ENCODE results near the gene RASGRP3. TPM values are rescaled to one million over a fixed set of nuclear protein-coding genes. Genes with fewer than 3 reads are reported as not detected.
"Not testable (repeated sequence)": the region's sequence is repeated elsewhere in the genome, so short reads cannot be mapped to it uniquely, and the experiment has no call there.

The RASGRP3 gene
- total RNA-seq, 1 donor from 2014 or later: 49.4 TPM

DNA sequence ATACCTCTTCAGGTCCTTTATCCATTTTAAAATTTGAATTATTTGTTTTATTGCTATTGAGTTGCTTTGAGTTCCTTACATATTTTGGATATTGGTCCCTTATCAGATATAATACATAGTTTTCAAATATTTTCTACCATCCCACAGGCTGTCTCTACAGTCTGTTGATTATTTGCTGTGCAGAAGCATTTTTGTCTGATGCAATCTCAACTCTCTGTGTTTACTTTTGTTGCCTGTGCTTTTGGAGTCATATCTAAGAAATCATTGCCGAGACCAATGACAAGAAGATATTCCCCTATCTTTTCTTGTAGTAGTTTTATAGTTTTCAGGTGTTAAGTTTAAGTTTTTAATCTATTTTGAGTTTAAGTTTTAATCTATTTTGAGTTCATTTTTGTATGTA lies 25.2 kb upstream of the RASGRP3 start:
- intact Hi-C loops (cut with DNase I): no loop called here
- DNase-seq (ENCODE audit: low spot score): no peak

DNA sequence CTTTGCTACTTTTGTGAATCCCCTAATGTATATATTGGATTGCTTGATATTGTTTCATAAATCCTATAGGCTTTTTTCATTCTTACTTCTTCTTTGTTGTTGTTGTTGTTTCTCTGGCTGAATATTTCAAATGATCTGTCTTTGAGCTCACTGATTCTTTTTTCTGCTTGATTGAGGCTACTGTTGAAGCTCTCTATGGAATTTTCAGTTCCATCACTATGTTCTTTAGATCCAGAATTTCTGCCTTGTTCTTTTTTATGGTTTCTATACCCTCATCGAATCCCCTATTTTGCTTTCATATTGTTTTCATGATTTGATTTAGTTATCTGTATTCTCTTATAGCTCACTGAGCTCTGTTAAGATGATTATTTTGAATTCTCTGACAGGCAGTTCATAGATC lies 24.6 kb upstream of the RASGRP3 start:
- intact Hi-C loops (cut with DNase I): no loop called here
- no peak for DNase-seq (ENCODE audit: low spot score)

DNA sequence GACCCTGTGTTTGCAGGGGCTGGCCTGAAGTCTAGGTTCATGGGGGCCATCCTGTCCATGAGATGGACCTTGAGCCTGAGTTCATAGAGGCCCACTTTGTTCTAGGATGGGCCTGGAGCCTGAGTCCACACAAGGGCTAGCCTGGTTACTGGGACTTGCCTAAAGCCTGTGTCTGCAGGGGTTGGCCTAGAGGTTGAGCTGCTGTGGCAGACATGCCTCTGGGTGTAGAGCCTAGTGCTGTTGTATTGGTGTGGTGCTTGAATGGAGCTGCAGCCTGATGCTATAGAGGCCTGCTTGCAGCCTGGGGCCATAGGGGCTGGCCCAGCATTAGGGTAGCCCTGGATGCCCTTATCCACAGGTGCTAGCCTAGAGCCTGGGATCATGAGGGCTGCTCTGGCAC lies 23.9 kb upstream of the RASGRP3 start:
- DNase-seq (ENCODE audit: low spot score): no peak
- intact Hi-C loops (cut with DNase I): no loop called here

DNA sequence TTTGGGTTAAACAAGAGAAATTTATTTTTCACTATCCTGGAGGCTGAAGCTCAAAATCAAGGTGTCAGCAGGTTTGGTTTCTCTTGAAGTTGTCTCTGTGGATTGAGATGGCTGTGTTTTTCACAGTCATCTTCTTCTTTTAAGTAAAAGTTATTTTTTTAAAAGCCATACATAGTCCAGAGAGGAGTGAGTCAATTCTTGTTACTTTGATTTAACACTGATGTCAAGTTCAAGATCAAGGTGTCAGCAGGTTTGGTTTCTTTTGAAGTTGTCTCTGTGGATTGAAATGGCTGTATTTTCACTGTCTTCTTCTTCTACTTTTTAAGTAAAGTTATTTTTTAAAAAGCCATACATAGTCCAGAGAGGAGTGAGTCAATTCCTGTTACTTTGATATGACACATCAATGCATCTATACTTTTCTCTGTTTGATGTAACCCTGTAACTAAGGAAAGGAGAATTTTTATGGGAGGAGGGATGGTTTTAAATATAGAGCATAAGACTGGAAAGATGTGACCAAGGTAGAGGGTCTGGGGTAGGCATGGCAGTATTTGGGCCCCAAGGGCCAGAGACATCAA lies 22.5 kb upstream of the RASGRP3 start:
- no peak for DNase-seq (ENCODE audit: low spot score)
- intact Hi-C loops (cut with DNase I): no loop called here

DNA sequence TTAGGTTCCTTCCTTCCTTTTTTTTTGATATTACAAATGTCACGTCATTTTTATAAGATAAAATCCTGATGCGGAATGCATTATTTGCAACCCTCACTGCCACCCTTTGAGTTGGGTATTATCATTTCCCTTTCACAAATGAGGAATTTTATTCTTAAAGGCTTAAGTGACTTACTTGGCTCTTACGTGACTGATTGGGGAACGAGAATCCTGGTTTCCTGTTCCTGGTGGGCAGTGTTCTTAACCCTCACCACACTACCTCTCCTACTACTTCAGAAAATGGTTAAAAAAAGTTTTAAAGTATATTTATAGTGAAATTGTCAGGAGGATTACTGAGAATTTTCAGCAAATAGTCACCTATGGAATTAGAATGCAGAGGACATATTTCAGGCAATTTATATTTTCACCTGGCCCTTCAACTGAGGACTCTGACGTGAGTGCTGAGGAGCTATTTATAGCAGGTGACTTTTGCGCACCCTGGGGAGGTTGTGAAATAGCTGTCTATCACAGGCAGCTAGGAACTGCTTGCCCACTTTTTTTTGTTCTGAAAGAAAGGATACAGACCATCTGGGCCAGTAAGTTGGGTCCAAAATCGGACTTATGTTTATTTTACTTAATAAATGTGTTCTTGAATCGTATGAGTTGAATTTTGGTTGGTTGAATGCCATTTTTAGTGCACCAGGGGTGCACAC lies 18.7 kb upstream of the RASGRP3 start:
- DNase-seq (ENCODE audit: low spot score): no peak
- intact Hi-C loops (cut with DNase I): loop anchor here (2.0 kb wide), 1 partner anchor 19 kb away; the partner anchor contains the start of gene RASGRP3

DNA sequence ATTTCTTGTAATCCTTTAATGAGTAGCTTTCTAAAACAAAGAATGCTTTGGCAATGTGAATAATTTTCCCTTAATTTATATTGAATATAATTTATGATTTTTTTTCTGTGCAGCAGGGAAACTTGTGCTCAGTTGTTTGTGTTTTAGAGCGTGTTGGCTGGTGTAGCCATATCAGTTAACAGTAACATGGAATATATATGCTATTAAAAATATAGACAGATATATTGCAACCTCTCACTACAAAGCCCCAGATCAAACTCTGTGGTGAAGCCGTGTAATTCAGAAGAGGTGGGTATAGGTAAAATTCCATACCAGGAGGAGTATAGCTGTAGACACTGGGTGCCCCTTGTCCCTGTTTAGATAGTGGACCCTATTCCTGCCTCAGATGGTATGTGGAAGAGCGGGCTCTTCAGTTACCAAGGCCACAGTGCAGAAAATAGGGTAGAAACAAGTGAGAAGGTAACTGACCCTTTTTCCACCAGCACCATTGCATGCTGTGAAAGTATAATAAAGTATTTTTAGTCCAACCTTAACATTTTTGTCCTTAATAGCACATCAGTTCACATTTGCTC lies 18.1 kb upstream of the RASGRP3 start:
- intact Hi-C loops (cut with DNase I): loop anchor here (2.0 kb wide), 1 partner anchor 18 kb away; the partner anchor contains the start of gene RASGRP3

DNA sequence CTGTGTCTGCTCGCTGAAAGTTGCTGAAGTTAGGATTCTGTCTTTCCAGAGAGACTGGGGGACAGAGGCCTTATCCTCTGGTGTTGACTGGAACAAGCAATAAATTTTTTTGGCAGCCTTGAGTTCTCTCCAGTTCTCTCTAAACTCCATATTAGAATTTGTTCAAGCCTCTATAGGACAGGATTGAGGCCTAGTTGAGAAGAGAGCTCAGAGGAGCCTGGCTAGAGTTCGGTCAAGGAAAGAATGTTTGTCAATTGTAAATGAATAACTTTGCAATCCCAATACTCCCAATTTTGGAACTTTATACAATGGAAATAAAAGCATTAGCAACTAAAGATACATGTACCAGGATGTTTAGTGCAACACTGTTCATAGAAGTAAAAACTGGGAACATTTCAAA lies 16.7 kb upstream of the RASGRP3 start:
- no peak for DNase-seq (ENCODE audit: low spot score)
- intact Hi-C loops (cut with DNase I): loop anchor here (2.0 kb wide), 1 partner anchor 17 kb away; the partner anchor contains the start of gene RASGRP3

More for the DNA sequence above, 18.1 kb upstream of the RASGRP3 start:
- no peak for DNase-seq (ENCODE audit: low spot score)

DNA sequence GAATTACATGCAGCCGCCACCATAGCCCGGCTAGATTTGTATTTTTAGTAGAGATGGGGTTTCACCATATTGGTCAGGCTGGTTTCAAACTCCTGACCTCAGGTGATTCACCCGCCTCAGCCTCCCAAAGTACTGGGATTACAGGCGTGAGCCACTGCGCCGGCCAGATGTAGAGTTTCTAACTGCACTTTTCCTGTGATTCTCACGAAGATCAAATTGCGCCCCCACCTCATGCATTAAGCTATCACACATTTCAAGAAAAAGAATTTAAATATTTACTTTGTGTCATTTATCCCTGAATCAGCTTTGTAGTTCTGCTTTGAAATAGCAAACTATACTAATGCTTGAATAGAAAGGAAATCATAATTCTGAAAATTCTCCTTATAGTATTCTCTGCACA lies 13.9 kb upstream of the RASGRP3 start:
- intact Hi-C loops (cut with DNase I); DNase-seq (ENCODE audit: low spot score): not testable (repeated sequence)

DNA sequence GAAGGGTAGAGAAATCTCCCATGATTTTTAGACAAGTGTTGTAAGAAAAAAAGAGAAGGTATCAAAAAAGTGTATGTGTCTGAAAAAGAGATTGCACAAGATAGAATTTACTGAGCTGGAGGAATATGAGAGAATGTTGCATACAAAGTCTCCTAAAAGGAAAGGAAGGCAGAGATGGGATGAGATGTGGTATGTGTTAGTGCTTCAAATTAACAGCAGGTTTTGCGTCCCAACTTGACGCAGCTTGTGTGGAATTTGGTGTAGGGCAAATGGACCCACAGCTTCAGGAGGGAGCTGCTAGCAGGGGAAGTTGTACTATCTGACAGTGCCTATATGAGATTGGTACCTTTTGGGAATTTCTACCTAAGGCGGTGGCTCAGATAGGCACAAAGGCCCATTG lies 9.0 kb upstream of the RASGRP3 start:
- intact Hi-C loops (cut with DNase I): no loop called here

DNA sequence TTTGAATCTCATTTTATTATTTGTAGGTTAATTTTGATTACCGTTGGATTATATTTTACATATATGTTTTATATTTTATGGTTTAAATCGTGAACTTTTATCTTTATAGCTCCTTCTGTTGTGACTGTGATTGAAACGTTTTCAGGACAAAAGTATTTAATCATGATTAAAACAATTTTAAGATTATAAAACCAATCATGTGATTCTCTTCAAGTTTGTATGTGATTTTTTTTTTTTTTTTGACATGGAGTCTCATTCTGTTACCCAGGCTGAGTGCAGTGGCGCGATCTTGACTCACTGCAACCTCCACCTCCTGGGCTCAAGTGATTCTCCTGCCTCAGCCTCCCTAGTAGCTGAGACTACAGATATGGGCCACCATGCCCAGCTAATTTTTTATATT lies 7.2 kb upstream of the RASGRP3 start:
- intact Hi-C loops (cut with DNase I): no loop called here
- DNase-seq (ENCODE audit: low spot score): no peak

More for the DNA sequence above, 9.0 kb upstream of the RASGRP3 start:
- no peak for DNase-seq (ENCODE audit: low spot score)

DNA sequence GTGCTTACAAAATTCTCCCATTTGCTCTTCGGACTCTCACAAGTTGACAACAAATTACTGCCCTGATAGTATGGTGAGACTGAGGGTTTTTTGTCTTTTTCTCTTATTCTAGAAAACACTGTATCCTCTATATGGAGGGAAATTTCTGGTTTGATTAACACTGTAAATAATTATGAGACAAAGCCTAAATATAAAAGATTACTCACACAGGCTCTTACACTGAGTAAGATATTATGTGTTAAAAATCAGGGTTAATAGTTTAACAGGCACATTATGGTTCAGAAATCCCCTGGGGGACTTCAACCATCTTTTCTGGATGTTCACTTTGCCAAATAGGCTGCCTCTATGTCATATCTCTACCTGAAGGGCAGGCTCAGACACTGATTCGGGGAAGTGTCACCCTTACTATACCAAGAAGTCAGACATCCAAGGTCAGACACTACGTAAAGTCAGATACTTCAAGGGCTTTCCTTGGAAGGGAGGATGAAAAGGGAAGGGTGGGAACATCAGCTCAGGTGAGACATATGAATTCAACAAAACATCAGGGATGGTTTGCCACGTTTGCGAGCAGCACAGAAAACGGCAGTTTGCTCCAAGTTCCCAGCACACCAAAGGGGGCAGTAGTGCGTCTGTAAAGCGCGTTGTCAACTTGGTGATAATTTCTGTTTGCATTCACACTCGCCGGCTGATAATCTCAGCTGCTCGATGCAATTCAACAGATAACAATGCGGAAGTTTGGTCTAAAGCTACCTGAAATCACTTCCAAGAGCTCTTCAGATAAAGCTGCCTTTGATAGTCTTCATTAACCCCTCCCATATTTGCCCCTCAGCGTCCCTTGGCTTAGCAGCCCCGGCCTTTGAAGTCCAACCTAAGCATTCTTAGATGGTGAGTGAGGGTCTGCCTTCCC lies 972 bp upstream of the RASGRP3 start:
- intact Hi-C loops (cut with DNase I): loop anchor here (2.0 to 5.0 kb wide), 4 partner anchors 17 to 122 kb away; partner anchors contain the start of gene FAM98A
- DNase-seq (ENCODE audit: low spot score): peak; percentile 86

DNA sequence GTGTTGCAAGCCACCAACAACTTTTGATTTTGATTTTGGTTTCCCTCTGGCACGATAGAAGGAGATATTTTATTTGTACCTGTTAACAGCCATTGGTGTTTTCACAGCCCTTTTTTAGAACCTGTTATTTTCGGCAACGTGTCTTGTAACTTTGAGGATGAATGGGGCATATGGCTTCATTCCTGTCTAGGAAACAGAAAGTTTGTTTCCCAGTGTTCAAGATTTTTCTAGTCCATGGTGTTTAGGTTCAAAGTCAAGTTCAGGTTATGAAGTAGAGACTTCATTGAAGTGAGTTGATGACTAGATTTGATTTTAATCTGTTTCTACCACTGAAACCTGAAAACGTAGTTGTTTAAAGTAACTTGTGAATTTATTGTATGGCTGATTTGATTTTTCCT lies 343 bp downstream of the RASGRP3 start:
- intact Hi-C loops (cut with DNase I): loop anchor here (2.0 to 5.0 kb wide), 4 partner anchors 18 to 121 kb away; partner anchors contain the start of gene FAM98A
- DNase-seq (ENCODE audit: low spot score): no peak

DNA sequence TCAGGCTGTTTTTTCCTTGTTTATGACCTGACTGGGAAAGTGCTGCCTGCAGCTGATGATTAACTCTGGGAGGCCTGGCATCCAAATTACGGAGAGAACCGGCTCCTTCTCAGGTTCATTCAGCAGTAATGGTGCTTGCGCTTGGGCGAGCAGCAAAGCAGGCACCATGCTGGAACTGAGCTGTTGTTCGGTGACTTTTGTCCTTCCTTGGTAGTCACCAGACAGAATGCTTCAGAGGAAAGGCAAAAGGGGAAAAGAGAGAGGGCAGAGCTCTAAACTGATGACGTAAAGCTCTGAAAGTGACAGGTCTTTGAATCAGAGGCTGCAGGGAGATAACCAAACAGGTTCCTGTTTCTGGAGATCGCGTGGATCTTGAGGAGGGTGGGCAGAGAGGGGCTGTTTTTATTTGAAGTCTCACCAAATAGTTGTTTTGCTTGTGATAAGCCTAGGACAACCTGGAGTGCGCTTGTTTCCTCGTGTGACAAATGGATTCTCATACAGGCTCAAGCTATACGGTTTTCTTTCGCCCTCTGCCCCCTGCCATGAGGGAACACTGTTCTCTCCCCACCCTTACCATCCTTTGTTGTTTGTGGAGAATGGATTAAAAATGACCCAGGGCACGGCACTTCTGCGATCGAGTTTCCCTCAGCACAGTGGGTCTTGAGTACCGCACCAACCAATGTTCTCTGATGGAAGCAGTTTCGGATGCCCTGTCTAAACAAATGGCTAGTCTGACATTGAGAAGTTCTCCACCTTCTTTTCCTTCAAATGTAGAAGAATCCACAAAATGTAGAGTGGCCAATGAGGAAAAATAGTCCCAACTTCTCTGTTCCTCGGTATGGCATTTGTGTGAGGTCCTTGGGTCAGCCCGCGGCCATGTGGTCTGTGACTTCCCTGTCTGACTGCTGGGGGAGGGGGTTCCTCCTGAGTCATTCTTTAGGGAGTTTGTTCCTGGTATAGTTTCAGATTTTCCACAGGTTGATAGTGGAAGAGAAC lies 1.3 kb downstream of the RASGRP3 start:
- DNase-seq (ENCODE audit: low spot score): peak; percentile 77
- intact Hi-C loops (cut with DNase I): loop anchor here (2.0 to 5.0 kb wide), 5 partner anchors 19 to 120 kb away; partner anchors contain the start of gene FAM98A

DNA sequence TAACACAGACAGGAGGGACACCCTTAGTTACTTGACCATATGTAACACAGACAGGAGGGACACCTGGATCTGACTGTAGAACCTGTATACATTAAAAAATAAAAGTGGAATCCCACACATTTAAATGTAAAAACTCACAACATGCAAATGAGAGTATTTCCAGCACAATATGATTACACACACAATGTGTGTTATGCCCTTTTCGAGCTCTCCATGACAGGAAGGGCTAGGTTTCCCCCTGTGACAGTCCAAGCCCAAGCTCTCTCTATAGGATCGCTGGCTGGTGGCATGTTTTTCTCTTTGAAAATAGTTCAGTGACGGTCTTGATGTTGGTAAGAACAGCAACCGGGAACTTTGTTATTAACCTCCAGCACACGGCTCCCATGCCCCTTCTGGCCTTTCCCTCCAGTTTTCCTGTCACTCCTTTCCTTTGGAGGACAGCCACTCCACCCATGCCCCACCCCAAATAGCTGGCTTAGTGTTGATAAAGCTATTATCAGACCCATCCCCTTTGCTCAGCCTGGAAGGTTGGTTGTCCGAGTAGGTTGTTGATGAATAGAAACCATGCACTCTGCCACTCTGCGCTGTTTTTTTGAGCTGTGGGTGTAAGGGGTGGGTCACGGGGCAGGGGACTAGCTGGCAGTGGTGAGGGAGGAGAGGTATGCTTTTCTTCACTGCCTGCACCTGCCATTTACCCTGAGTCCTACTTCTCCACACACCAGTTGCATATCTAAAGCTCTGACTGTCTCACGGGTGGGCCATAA lies 2.7 kb downstream of the RASGRP3 start:
- no peak for DNase-seq (ENCODE audit: low spot score)
- intact Hi-C loops (cut with DNase I): loop anchor here (2.0 to 5.0 kb wide), 4 partner anchors 37 to 118 kb away; partner anchors contain the start of gene FAM98A

DNA sequence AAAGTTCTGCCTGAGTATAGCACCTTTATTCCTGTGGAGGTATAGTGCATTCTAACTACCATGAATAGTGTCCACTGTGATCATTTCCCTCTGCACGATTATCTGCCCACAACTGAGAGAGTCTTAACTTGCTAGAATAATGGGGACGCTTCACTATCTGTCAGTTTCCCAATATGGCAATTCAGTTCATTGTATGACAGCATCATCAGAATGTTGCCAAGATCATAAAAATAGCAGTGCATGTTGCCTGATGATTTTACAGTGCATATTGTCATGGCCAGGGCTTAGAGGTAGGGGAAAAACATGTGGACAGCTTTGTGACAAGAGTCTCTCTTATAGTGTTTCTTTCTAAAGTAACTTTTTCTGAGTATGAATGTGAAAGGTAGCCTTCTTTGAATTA lies 6.1 kb downstream of the RASGRP3 start:
- intact Hi-C loops (cut with DNase I): no loop called here
- no peak for DNase-seq (ENCODE audit: low spot score)

DNA sequence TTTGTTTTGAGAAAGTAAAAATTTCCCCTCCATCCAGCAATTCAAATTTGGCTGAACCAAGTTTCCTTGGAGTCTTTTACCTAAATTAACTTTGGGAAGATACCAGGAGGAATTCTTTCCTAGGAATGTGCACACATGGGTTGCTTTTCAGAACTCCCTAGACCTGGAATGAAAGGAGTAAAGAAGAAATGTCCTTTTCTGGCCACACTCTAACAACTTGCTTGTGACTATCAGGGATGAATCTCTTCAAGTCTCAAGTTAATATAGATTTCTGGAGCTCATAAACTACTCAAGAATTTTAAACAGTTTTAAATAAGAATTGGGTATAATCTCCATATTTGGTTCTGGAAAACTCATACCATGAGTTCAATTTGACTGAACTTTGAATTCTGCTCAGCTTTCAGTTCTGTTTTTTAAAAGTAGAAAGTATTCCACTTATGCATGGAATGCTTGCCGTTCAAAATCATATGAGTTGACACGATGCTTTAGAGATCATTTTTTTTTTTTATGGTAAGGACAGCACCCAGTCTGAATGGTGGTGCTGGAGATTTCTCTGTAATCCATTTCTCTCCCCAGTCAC lies 7.7 kb downstream of the RASGRP3 start:
- DNase-seq (ENCODE audit: low spot score): no peak
- intact Hi-C loops (cut with DNase I): no loop called here

DNA sequence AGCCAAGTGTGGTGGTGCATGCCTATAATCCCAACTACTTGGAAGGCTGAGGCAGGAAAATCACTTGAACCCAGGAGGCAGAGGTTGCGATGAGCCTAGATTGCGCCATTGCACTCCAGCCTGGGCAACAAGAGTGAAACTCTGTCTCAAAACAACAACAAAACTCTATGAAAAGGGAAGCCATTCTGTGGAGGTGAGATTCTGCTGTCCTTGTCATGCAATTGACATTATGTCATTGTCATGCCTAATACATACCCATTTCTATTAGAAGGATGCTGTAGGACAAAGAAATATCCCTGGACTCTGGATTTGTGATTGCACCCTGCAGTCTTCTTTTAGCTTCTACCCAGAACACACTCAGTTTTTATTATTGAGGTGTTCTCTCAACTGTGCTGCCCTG lies 8.6 kb downstream of the RASGRP3 start:
- intact Hi-C loops (cut with DNase I): no loop called here
- DNase-seq (ENCODE audit: low spot score): no peak

Measured in cardiac septum (tissue), 1 donor.